PC-9 (cell line): Measurements from ENCODE around the gene NSUN7. TPM values are rescaled to one million over a fixed set of nuclear protein-coding genes. Genes with fewer than 3 reads are reported as not detected.

ENCODE experiments used
- BruUV-seq: library from RNA; stranded (reverse); fragments of 400-500 nt; replicated peaks from 2 replicates; lab custom pipeline; 2021; lab: Mats Ljungman, UMichigan
- CTCF ChIA-PET: fragments of 300-600 bp; sonication (Branson Sonifier 250); formaldehyde crosslinking; loops from one replicate; lab custom pipeline; 2022; ENCODE audit warnings: antibody characterized with exemption; lab: Charles Lee
- POLR2A ChIA-PET: fragments of 300-600 bp; sonication (Branson Sonifier 250); formaldehyde crosslinking; loops from one replicate; lab custom pipeline; 2022; ENCODE audit warnings: antibody characterized with exemption; ENCODE audit not compliant: unreplicated experiment; lab: Charles Lee
- DNase-seq, 2 experiments: peaks; one replicate each; pipeline versions ENCODE4 v3.0.0 to v3.0.0-alpha.2; 2015 to 2022; ENCODE audit warnings: mixed read lengths in 1 of 2
- H2AFZ ChIP-seq: fragments of 200-600 bp; sonication (generic); 2 replicates; pipeline ENCODE4 v1.8.1; 2017; ENCODE audit warnings: antibody characterized with exemption
- H3F3A ChIP-seq: fragments of 200-600 bp; sonication (generic); 2 replicates; pipeline ENCODE4 v1.8.1; 2017; ENCODE audit warnings: antibody characterized with exemption, mild to moderate bottlenecking, low read depth; ENCODE audit not compliant: insufficient read depth
- H3K27ac ChIP-seq: fragments of 200-600 bp; sonication (generic); 2 replicates; pipeline ENCODE4 v1.6.1; 2016; ENCODE audit warnings: mixed run types
- H3K27me3 ChIP-seq: fragments of 200-600 bp; sonication (generic); 2 replicates; pipeline ENCODE4 v1.6.1; 2016; ENCODE audit warnings: low read depth, mixed run types; ENCODE audit not compliant: insufficient read depth
- H3K36me3 ChIP-seq: fragments of 200-600 bp; sonication (generic); 2 replicates; pipeline ENCODE4 v1.6.1; 2016; ENCODE audit warnings: low read depth, mixed run types
- H3K4me1 ChIP-seq: fragments of 200-600 bp; sonication (generic); replicated peaks from 2 replicates; pipeline ENCODE4 v1.6.1; 2016; ENCODE audit warnings: mixed run types; ENCODE audit not compliant: insufficient read depth
- H3K4me2 ChIP-seq: fragments of 200-600 bp; sonication (generic); 2 replicates; pipeline ENCODE4 v1.6.1; 2017; ENCODE audit warnings: mixed run types
- H3K4me3 ChIP-seq: fragments of 200-600 bp; sonication (generic); 2 replicates; pipeline ENCODE4 v1.6.1; 2016; ENCODE audit warnings: mixed run types
- H3K79me2 ChIP-seq: fragments of 200-600 bp; sonication (generic); 2 replicates; pipeline ENCODE4 v1.6.1; 2017; ENCODE audit warnings: low read depth, mixed run types
- H3K9me2 ChIP-seq: fragments of 200-600 bp; sonication (generic); 2 replicates; pipeline ENCODE4 v1.8.1; 2017; ENCODE audit warnings: mild to moderate bottlenecking; ENCODE audit not compliant: insufficient read depth
- H3K9me3 ChIP-seq: fragments of 200-600 bp; sonication (generic); 2 replicates; pipeline ENCODE4 v1.8.1; 2016; ENCODE audit warnings: low read depth; ENCODE audit not compliant: insufficient read depth
- H4K20me1 ChIP-seq: fragments of 200-600 bp; sonication (generic); 2 replicates; pipeline ENCODE4 v1.8.1; 2017; ENCODE audit not compliant: insufficient read depth
- EZH2 ChIP-seq: fragments of 200-600 bp; sonication (generic); IDR thresholded peaks from 2 replicates; pipeline ENCODE4 v1.8.0; 2017; ENCODE audit warnings: antibody characterized with exemption, low read depth
- intact Hi-C: fragments of 100-400 bp; cut with micrococcal nuclease; formaldehyde crosslinking; loops from one replicate; pipeline ENCODE4 v1.10.0; 2022; ENCODE audit not compliant: unreplicated experiment
- total RNA-seq: library from RNA; stranded (reverse); gene quantifications from 2 replicates; pipeline ENCODE4 v1.2.3, GENCODE V29; 2021
- TF ChIP-seq, protein P1 (sequence below): fragments of 200-600 bp; sonication (generic); conservative IDR thresholded peaks from 2 replicates; pipeline ENCODE4 v1.6.1; 2017; ENCODE audit warnings: mixed run types, antibody characterized with exemption, mild to moderate bottlenecking, moderate library complexity

Gene NSUN7
- total RNA-seq, 1 experiment from 2014 or later: 16.8 TPM

DNA sequence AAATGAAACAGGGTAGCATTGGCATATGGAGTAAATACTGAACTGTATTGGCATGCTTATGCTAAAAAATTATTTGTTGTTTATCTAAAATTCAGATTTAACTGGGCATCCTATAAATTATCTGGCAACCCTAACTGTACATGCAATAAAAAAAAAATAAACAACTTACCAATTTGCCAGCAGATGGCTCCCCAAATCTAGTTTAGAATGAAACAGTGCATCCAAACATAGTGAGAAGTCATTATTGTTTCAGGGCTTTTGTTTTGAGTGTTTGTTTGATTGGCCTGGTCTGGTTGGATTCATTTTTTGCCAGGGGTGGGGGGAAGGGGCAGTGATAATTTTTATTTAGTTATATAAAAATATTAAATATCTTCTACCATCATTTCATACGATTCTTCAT, 12.8 kb upstream of the NSUN7 start:
- Histone ChIP-seq H3K27me3 (no peaks in the 10 kb centered on the region), H3K9me3 (no peaks in the 10 kb centered on the region), H3K79me2 (no peaks in the 10 kb centered on the region), H3K27ac (no peak overlapping the region), H3K4me1 (no peaks in the 10 kb centered on the region; the same call in 1 of the 2 replicates), H3K36me3 (no peaks in the 10 kb centered on the region), H3F3A (0 out of 2 replicates have a peak, but pooled peaks cover 5% of the 10 kb centered on the region), H3K4me3 (no peak overlapping the region), H3K4me2 (no peak overlapping the region), H4K20me1 (no peaks in the 10 kb centered on the region), H3K9me2 (no peaks in the 10 kb centered on the region), H2AFZ (no peak overlapping the region)
- ChIA-PET POLR2A (interaction anchor here (0.7 kb wide), 1 partner anchor 1210 kb away, joined by 3 read pairs; the partner anchor contains the start of gene UGDH), CTCF (interaction anchor here (0.6 to 1.0 kb wide), 3 partner anchors 184 to 904 kb away, joined by 3 to 4 read pairs (median 3); no protein-coding TSS in a partner anchor)
- TF ChIP-seq, protein P1, sequence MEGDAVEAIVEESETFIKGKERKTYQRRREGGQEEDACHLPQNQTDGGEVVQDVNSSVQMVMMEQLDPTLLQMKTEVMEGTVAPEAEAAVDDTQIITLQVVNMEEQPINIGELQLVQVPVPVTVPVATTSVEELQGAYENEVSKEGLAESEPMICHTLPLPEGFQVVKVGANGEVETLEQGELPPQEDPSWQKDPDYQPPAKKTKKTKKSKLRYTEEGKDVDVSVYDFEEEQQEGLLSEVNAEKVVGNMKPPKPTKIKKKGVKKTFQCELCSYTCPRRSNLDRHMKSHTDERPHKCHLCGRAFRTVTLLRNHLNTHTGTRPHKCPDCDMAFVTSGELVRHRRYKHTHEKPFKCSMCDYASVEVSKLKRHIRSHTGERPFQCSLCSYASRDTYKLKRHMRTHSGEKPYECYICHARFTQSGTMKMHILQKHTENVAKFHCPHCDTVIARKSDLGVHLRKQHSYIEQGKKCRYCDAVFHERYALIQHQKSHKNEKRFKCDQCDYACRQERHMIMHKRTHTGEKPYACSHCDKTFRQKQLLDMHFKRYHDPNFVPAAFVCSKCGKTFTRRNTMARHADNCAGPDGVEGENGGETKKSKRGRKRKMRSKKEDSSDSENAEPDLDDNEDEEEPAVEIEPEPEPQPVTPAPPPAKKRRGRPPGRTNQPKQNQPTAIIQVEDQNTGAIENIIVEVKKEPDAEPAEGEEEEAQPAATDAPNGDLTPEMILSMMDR: peak; percentile 66
- no peak for TF ChIP-seq EZH2
- DNase-seq: peak in 1 of 2 experiments; percentile 39
- BruUV-seq: no TSS peak
- intact Hi-C loops: loop anchor here (1.0 to 2.0 kb wide), 2 partner anchors 160 to 188 kb away; no protein-coding TSS in a partner anchor

DNA sequence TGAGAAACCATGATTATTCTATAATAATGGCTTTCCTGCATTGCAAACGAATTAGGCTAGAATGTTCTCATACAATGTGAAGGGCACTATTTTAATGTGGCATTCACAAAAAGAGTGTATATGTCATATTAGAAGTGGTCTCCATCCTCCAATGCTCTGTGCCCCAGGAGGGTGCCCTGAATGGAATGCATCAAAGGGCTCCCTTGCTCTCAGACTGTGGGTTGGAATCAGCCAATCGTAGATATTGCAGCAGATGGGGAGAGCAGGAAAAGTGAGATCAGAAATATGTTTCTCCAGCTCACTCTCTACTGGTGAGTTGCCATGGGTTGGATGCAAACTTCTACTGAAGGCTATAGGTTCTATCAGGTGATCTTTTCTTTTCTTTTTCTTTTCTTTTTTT, 11.9 kb upstream of the NSUN7 start:
- Histone ChIP-seq H4K20me1 (no peaks in the 10 kb centered on the region), H3K36me3 (no peaks in the 10 kb centered on the region), H3K79me2 (no peaks in the 10 kb centered on the region), H3K4me2 (no peak overlapping the region), H3F3A (0 out of 2 replicates have a peak, but pooled peaks cover 5% of the 10 kb centered on the region), H3K9me2 (no peaks in the 10 kb centered on the region), H3K4me1 (no peaks in the 10 kb centered on the region; the same call in 1 of the 2 replicates), H3K27me3 (no peaks in the 10 kb centered on the region), H3K4me3 (no peak overlapping the region), H3K9me3 (no peaks in the 10 kb centered on the region), H2AFZ (no peak overlapping the region), H3K27ac (no peak overlapping the region)
- intact Hi-C loops: loop anchor here (1.0 to 2.0 kb wide), 2 partner anchors 159 to 187 kb away; no protein-coding TSS in a partner anchor
- CTCF ChIA-PET: interaction anchor here (0.5 to 1.0 kb wide), 2 partner anchors 187 to 743 kb away, joined by 4 read pairs; no protein-coding TSS in a partner anchor
- POLR2A ChIA-PET: no interaction called here
- TF ChIP-seq, protein P1: no peak
- TF ChIP-seq EZH2: no peak
- DNase-seq: no peak
- no TSS peak for BruUV-seq

DNA sequence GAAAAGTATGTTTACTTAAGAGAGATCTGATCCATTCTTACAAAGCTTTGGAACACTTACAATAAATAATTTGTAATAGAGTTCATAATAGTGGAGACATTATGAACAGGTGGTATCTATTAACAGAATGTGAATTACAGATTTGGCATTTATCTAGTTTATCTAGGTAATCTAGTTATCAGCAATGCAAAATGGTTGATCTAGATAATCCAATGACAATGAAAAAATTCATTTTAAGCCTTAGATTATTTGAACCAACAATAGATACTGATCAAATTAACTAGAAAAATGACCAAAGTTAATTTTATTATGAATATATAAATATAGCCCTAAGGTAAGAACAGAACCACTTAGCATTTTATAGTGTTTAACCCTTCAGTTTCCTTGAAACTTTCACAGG, 10.4 kb upstream of the NSUN7 start:
- H3K79me2 ChIP-seq: no peaks in the 10 kb centered on the region
- no peaks in the 10 kb centered on the region for H3K27me3 ChIP-seq
- H3K4me1 ChIP-seq: no peaks in the 10 kb centered on the region
- H3K36me3 ChIP-seq: no peaks in the 10 kb centered on the region
- CTCF ChIA-PET: no interaction called here
- no peak for TF ChIP-seq EZH2
- TF ChIP-seq, protein P1: no peak
- no peaks in the 10 kb centered on the region for H4K20me1 ChIP-seq
- H3K4me2 ChIP-seq: no peak overlapping the region
- H2AFZ ChIP-seq: no peak overlapping the region
- no TSS peak for BruUV-seq
- no peaks in the 10 kb centered on the region for H3K9me2 ChIP-seq
- H3K4me3 ChIP-seq: no peak overlapping the region
- POLR2A ChIA-PET: no interaction called here
- H3K9me3 ChIP-seq: no peaks in the 10 kb centered on the region
- DNase-seq: no peak
- H3F3A ChIP-seq: 0 out of 2 replicates have a peak, but pooled peaks cover 5% of the 10 kb centered on the region
- intact Hi-C loops: no loop called here
- H3K27ac ChIP-seq: no peak overlapping the region
